Heart right ventricle (tissue), 16 donors: ENCODE data around the gene PYDC2. TPM values are rescaled to one million over a fixed set of nuclear protein-coding genes. Genes with fewer than 3 reads are reported as not detected.

Source experiments
- ATAC-seq, 8 donors: fragments of 200-7000 bp; cut with Tn5 transposase; one replicate each; pipeline ENCODE4 v1.9.1; 2020; ENCODE audit warnings: mild to moderate bottlenecking in 8 of 8, moderate library complexity in 8 of 8, moderate number of reproducible peaks in 1 of 8
- DNase-seq, 2 donors: peaks; one replicate each; pipeline ENCODE4 v3.0.0-alpha.2; 2020
- H3K27ac ChIP-seq, 10 donors: fragments of 200-600 bp; sonication (generic) in 2 of 10; one replicate each; pipeline versions ENCODE4 v1.5.0 to v1.8.0; 2020 to 2022; ENCODE audit warnings: mild to moderate bottlenecking in 3 of 10
- H3K27me3 ChIP-seq, 7 donors: fragments of 200-600 bp; one replicate each; pipeline ENCODE4 v1.8.0; 2021 to 2022; ENCODE audit warnings: mild to moderate bottlenecking in 2 of 7
- H3K36me3 ChIP-seq, 9 donors: fragments of 200-600 bp; sonication (generic) in 1 of 9; one replicate each; pipeline versions ENCODE4 v1.5.0 to v1.8.0; 2020 to 2022; ENCODE audit warnings: mild to moderate bottlenecking in 2 of 9
- H3K4me1 ChIP-seq, 9 donors: fragments of 200-600 bp; sonication (generic) in 1 of 9; one replicate each; pipeline versions ENCODE4 v1.5.0 to v1.8.0; 2020 to 2022; ENCODE audit warnings: mild to moderate bottlenecking in 4 of 9
- H3K4me3 ChIP-seq, 10 donors: fragments of 200-600 bp; sonication (generic) in 2 of 10; one replicate each; pipeline versions ENCODE4 v1.5.0 to v1.8.0; 2020 to 2022; ENCODE audit warnings: mild to moderate bottlenecking in 7 of 10, moderate library complexity in 2 of 10
- H3K9me3 ChIP-seq, 11 donors: fragments of 200-600 bp in 10 of 11; sonication (generic) in 2 of 11; one replicate each; pipeline versions ENCODE4 v1.5.0 to v1.8.0; 2013 to 2022; ENCODE audit warnings: mild to moderate bottlenecking in 2 of 11, control low read depth in 1 of 11, moderate library complexity in 1 of 11
- CTCF ChIP-seq, 9 donors: fragments of 200-600 bp; sonication (generic) in 2 of 9; IDR thresholded peaks; one replicate each; pipeline versions ENCODE4 v1.5.0 to v1.8.0; 2021 to 2022; ENCODE audit warnings: antibody characterized with exemption in 9 of 9, mild to moderate bottlenecking in 5 of 9, moderate library complexity in 1 of 9
- WGBS, 2 donors: extraction: QIAGEN DNeasy Blood & Tissue Kit; methylation state at CpG; one replicate each; pipeline ENCODE4 v1.1.7; 2013; ENCODE audit warnings: inconsistent platforms in 1 of 2; 5-methylcytosine and 5-hydroxymethylcytosine counted together
- intact Hi-C, 10 donors: fragments of 100-400 bp; cut with DNase I; formaldehyde crosslinking; loops; one replicate each; pipeline versions ENCODE4 v1.11.1 to v1.14.2; 2022
- polyA plus RNA-seq, 2 donors: library from polyadenylated mRNA; stranded (reverse); fragments of 200-250 nt; gene quantifications; one replicate each; pipeline ENCODE4 v1.2.3, GENCODE V29; 2013
- total RNA-seq, 10 donors: library from RNA; stranded (reverse); fragmentation: NEBNext Ultra II Directional in 3 of 10; extraction: Animal tissue kit (Norgen Biotek cat#: 25700) in 3 of 10; gene quantifications; one replicate each; pipeline versions ENCODE4 v1.2.1 to v1.2.4, GENCODE V29; 2021 to 2023
- donor health status: Arrhythmogenic right ventricular cardiomyopathy.
- donor health status: ischemic (EF 13 %, LVEDD 7.1; RV severe dilation, severe dysfunction).
- donor health status: healthy with polysubstance abuse.
- donor health status: DM: no; HTN: yes; CAD: no.
- donor health status: DM: no; HTN: no; CAD: no.
- donor health status: ischemic (EF 25% LVEDD 6.9; RV normal size, moderate dysfunction).
- donor health status: ischemic (EF 25% LVEDD 5.7; RV mildly dilated, moderate dysfunction).
- donor health status: healthy.
- donor health status: DM: yes; HTN: yes; CAD: no.
- donor health status: Ischemic cardiomyopathy.
- donor health status: ischemic (EF 35%, LVEDD 5.7; RV mildly dilated, moderate dysfunction).
- donor health status: nonischemic (EF 11% LVEDD 7.7; RV severe dilation, severe dysfunction).
- donor health status: DM: yes; HTN: yes; CAD: no.
- donor health status: PGD.
- donor health status: ischemic (EF 29% LVEDD 5.4; RV normal size, mild dysfunction).
- donor health status: nonischemic (EF 23%, LVEDD 6.1; RV moderate dilation, normal function).

PYDC2 gene
- total and polyA plus RNA-seq, 12 donors: not detected

DNA sequence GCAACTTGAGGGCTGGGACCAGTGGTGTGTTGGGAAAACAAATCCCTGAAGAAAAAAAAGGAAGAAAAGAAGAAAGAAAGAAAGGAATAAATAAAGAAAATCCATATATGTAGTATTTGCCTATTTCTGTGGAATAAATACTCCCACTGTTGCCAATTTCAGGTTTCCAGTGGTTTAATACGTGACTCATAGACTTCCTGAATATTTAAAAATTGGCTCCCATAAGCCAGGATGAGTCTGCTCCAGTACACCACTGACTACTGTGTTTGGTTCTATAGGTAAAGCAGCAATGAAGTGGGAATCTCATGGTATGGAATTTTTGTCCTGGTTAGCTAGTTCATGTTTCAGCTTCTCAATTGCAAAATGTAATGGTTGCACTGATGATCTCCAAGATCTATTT lies 31.6 kb downstream of the PYDC2 start:
- Histone ChIP-seq H3K4me1 (no peaks in the 10 kb centered on the region), H3K27ac (no peak overlapping the region), H3K9me3 (peaks cover 0 to under 1% (median 0%) of the 10 kb centered on the region in 11 donors), H3K4me3 (no peak overlapping the region), H3K27me3 (no peaks in the 10 kb centered on the region), H3K36me3 (no peaks in the 10 kb centered on the region)
- ATAC-seq: no peak
- WGBS, 2 donors: 60 to 73% methylated on average over 1 of the region's 1 CpG
- intact Hi-C loops: no loop called here
- DNase-seq: no peak
- no peak for TF ChIP-seq CTCF (IDR thresholded peaks at IDR 0.05)

DNA sequence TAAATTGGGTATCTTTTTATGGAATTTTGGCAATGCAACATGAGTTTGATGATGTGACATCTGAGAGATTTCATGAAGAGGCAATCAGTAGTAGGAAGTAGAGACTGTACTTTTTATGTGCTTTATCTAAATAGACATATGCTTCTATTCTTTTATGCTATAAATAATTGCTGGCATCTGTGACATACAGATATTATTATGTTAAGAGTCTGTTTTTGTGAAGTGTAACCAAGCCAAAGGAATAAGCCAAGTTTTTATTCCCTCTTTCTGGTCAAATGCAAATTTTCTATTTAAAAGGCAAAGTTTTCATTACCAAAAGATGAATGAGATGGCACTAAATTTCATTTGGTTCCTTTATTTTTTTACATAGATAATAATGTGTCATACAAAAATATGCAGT lies 32.4 kb downstream of the PYDC2 start:
- intact Hi-C loops: no loop called here
- H3K27ac ChIP-seq: no peak overlapping the region
- no peaks in the 10 kb centered on the region for H3K36me3 ChIP-seq
- no peak overlapping the region for H3K4me3 ChIP-seq
- no peak for DNase-seq
- TF ChIP-seq CTCF (IDR thresholded peaks at IDR 0.05): no peak
- H3K9me3 ChIP-seq: no peaks in the 10 kb centered on the region
- H3K27me3 ChIP-seq: peaks cover 0 to 3% (median 0%) of the 10 kb centered on the region in 7 donors
- ATAC-seq: no peak
- no peaks in the 10 kb centered on the region for H3K4me1 ChIP-seq

DNA sequence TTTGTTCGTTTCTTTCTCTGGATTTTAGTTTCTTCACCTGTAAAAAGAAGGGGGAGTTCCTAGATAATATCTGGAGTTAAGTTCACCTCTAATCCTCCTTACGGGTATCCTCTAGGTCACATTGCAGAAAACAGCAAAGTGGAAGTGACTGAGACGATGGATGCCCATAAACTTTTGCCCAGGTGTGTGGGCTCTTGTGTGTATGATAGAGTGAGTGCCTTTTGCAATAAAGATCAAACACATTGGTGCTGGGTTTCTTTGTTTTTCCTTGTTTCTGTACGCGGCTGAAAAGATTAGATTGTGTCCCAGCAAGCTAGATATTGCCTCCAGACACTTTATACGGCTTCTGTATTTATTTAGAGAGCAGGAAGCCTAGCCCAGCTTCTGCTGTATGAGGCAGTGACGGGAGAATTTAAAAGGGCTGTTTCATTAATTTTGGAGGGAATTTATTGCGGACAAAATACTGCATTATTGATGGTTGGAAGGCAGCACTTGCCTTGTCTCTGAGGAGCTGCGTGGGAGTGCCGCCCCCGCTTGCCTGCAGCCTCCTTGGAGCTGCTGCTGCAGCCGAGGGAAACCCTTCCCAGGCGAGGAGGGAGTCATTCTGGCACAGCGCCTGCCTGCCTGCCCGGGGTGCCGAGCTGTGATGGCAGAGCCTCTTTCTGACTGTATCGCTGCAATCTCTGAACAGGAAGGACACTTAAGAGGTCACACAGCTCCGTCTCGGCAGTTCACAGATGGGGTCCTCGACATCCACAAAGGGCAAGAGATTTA lies 38.5 kb downstream of the PYDC2 start:
- WGBS, 2 donors: 21 to 26% methylated on average over 20 of the region's 20 CpGs
- intact Hi-C loops: no loop called here
- no peak overlapping the region for H3K27ac ChIP-seq
- DNase-seq: peak; percentile 6 to 49
- H3K27me3 ChIP-seq: peaks cover 0 to 12% (median 0%) of the 10 kb centered on the region in 7 donors
- peaks cover 0 to 12% (median 7%) of the 10 kb centered on the region in 9 donors for H3K4me1 ChIP-seq
- H3K36me3 ChIP-seq: no peaks in the 10 kb centered on the region
- no peaks in the 10 kb centered on the region for H3K9me3 ChIP-seq
- ATAC-seq: peak in 5 of 8 donors; percentile 27 to 60 (median 34)
- TF ChIP-seq CTCF (IDR thresholded peaks at IDR 0.05): no peak
- H3K4me3 ChIP-seq: peak overlapping the region in 6 of 10 donors; percentile 2 to 38 (median 22)

- 93 to 95% methylated on average over 5 of the region's 5 CpGs for WGBS, 2 donors
- H3K4me1 ChIP-seq: peaks cover 0 to 12% (median 7%) of the 10 kb centered on the region in 9 donors
- ATAC-seq (no peak), DNase-seq (no peak)
- intact Hi-C loops: no loop called here
- no peaks in the 10 kb centered on the region for H3K9me3 ChIP-seq
- H3K27ac ChIP-seq: no peak overlapping the region
- H3K36me3 ChIP-seq: no peaks in the 10 kb centered on the region
- H3K27me3 ChIP-seq: peaks cover 0 to 12% (median 0%) of the 10 kb centered on the region in 7 donors
- TF ChIP-seq CTCF (IDR thresholded peaks at IDR 0.05): no peak
- H3K4me3 ChIP-seq: no peak overlapping the region
Observed at GRCh38 chr3:191500892-191501291, 39.9 kb downstream of the PYDC2 start.
